Upper lobe of left lung (tissue), 6 donors: ENCODE results near the gene NRDC. TPM values are rescaled to one million over a fixed set of nuclear protein-coding genes. Genes with fewer than 3 reads are reported as not detected.

ENCODE experiments used
- ATAC-seq, 2 donors: fragments of 200-7000 bp; cut with Tn5 transposase; one replicate each; pipeline ENCODE4 v1.9.1; 2022; ENCODE audit warnings: mild to moderate bottlenecking in 2 of 2, moderate library complexity in 2 of 2; ENCODE audit not compliant: low FRiP score in 2 of 2
- DNase-seq, 2 donors: peaks; one replicate each; pipeline ENCODE4 v3.0.0-alpha.2; 2019 to 2020
- H3K27ac ChIP-seq, 4 donors: fragments of 200-600 bp; sonication (generic); one replicate each; pipeline ENCODE4 v1.5.1; 2016 to 2019
- H3K27me3 ChIP-seq, 4 donors: fragments of 200-600 bp; sonication (generic); one replicate each; pipeline ENCODE4 v1.5.1; 2017 to 2019
- H3K36me3 ChIP-seq, 4 donors: fragments of 200-600 bp; sonication (generic); one replicate each; pipeline ENCODE4 v1.5.1; 2016 to 2019
- H3K4me1 ChIP-seq, 4 donors: fragments of 200-600 bp; sonication (generic); one replicate each; pipeline ENCODE4 v1.5.1; 2018 to 2019
- H3K4me3 ChIP-seq, 4 donors: fragments of 200-600 bp; sonication (generic); one replicate each; pipeline ENCODE4 v1.5.1; 2017 to 2019; ENCODE audit warnings: mild to moderate bottlenecking in 2 of 4, moderate library complexity in 1 of 4
- H3K9me3 ChIP-seq, 4 donors: fragments of 200-600 bp; sonication (generic); one replicate each; pipeline ENCODE4 v1.5.1; 2018 to 2019
- EP300 ChIP-seq, 4 donors: sonication (generic); formaldehyde crosslinking; IDR thresholded peaks; one replicate each; pipeline ENCODE4 v1.5.1; 2017; ENCODE audit warnings: antibody characterized with exemption in 4 of 4, control low read depth in 2 of 4
- POLR2A ChIP-seq, 4 donors: fragments of 450-650 bp; IDR thresholded peaks; one replicate each; pipeline ENCODE4 v1.5.1; 2016 to 2017; ENCODE audit warnings: antibody characterized with exemption in 4 of 4, mild to moderate bottlenecking in 2 of 4
- POLR2AphosphoS5 ChIP-seq, 2 donors: sonication (generic); formaldehyde crosslinking; IDR thresholded peaks; one replicate each; pipeline ENCODE4 v1.5.1; 2017; ENCODE audit warnings: antibody characterized with exemption in 2 of 2
- WGBS, 2 donors: methylation state at CpG; one replicate each; pipeline ENCODE4 v1.1.5; 2017 to 2018; 5-methylcytosine and 5-hydroxymethylcytosine counted together
- total RNA-seq, 6 donors: library from RNA; depleted of rRNA in 4 of 6; stranded (reverse); fragments of >200 nt in 4 of 6; gene quantifications; one replicate each; pipeline versions ENCODE4 v1.1.0 to v1.2.1, GENCODE V29; 2016 to 2021
- TF ChIP-seq, protein P1 (sequence below), 6 experiments: fragments of 450-650 bp in 4 of 6; fragments of 200-600 bp in 2 of 6; sonication (generic) in 2 of 6; IDR thresholded peaks; one replicate each; pipeline ENCODE4 v1.5.1; 2016 to 2019; ENCODE audit warnings: antibody characterized with exemption in 6 of 6
- donor health status: DM: no; HTN: no; CAD: no; lungs with moderate emphysema.
- donor health status: DM: no; HTN: yes; CAD: no; lungs with severe emphysema.

Gene NRDC
- total RNA-seq, 6 donors from 2014 or later: 52.5 to 149 (median 106) TPM

DNA sequence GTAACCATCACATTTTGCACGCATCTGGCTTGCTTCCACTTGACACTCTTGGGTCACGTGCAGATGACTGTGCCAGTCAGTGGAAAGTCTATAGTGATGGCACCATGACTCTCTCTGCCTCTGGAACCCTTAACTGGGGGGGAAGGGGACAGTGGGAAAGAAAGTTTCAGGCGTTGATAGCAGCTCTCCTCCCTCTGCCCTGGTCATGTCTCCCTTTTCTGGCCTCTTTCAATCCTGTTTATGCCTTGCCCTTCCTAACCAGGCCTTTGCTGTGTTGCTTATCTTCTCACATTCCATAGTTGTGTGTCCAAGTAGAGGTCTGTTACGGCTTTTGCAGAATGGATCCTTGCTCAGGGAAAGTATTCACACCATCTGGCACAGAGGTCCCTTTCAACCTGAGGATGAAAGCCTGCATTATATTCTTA, 93.5 kb downstream of the NRDC start:
- no peak overlapping the region for H3K27ac ChIP-seq
- TF ChIP-seq POLR2A (IDR thresholded peaks at IDR 0.05) (no peak), EP300 (IDR thresholded peaks at IDR 0.05) (no peak), POLR2AphosphoS5 (IDR thresholded peaks at IDR 0.05) (no peak)
- TF ChIP-seq, protein P1, sequence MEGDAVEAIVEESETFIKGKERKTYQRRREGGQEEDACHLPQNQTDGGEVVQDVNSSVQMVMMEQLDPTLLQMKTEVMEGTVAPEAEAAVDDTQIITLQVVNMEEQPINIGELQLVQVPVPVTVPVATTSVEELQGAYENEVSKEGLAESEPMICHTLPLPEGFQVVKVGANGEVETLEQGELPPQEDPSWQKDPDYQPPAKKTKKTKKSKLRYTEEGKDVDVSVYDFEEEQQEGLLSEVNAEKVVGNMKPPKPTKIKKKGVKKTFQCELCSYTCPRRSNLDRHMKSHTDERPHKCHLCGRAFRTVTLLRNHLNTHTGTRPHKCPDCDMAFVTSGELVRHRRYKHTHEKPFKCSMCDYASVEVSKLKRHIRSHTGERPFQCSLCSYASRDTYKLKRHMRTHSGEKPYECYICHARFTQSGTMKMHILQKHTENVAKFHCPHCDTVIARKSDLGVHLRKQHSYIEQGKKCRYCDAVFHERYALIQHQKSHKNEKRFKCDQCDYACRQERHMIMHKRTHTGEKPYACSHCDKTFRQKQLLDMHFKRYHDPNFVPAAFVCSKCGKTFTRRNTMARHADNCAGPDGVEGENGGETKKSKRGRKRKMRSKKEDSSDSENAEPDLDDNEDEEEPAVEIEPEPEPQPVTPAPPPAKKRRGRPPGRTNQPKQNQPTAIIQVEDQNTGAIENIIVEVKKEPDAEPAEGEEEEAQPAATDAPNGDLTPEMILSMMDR (IDR thresholded peaks at IDR 0.05): no peak
- no peak for DNase-seq

DNA sequence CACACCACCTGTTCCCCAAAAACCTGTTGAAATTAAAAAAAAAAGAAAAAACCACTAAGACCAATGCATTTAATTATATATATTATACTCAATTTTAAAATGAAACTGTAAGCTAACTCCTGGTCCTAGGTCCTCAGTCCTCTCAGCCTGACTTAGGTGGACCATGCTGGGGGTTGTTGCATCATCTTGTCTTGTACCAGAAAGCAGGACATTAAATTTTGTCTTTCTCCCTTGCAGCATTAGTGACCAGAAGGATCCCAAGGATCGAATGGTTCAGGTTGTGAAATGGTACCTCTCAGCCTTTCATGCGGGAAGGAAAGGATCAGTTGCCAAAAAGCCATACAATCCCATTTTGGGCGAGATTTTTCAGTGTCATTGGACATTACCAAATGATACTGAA, 97.6 kb downstream of the NRDC start:
- TF ChIP-seq EP300 (IDR thresholded peaks at IDR 0.05) (no peak), POLR2A (IDR thresholded peaks at IDR 0.05) (no peak), POLR2AphosphoS5 (IDR thresholded peaks at IDR 0.05) (no peak)
- TF ChIP-seq, protein P1 (IDR thresholded peaks at IDR 0.05): no peak
- no peak overlapping the region for H3K27ac ChIP-seq
- no peaks in the 10 kb centered on the region for H3K27me3 ChIP-seq
- no peak for DNase-seq
- ATAC-seq: no peak
- peaks cover 12 to 75% (median 24%) of the 10 kb centered on the region in 4 donors for H3K36me3 ChIP-seq
- 97% methylated on average over 3 of the region's 3 CpGs for WGBS, 2 donors
- H3K9me3 ChIP-seq: no peaks in the 10 kb centered on the region
- H3K4me3 ChIP-seq: no peak overlapping the region
- H3K4me1 ChIP-seq: no peaks in the 10 kb centered on the region

More for the DNA sequence above, 93.5 kb downstream of the NRDC start:
- H3K9me3 ChIP-seq: no peaks in the 10 kb centered on the region
- H3K4me3 ChIP-seq: no peak overlapping the region
- ATAC-seq: no peak
- WGBS, 2 donors: 93 to 96% methylated on average over 4 of the region's 4 CpGs
- peaks cover 45 to 97% (median 64%) of the 10 kb centered on the region in 4 donors for H3K36me3 ChIP-seq
- H3K4me1 ChIP-seq: no peaks in the 10 kb centered on the region
- H3K27me3 ChIP-seq: no peaks in the 10 kb centered on the region

DNA sequence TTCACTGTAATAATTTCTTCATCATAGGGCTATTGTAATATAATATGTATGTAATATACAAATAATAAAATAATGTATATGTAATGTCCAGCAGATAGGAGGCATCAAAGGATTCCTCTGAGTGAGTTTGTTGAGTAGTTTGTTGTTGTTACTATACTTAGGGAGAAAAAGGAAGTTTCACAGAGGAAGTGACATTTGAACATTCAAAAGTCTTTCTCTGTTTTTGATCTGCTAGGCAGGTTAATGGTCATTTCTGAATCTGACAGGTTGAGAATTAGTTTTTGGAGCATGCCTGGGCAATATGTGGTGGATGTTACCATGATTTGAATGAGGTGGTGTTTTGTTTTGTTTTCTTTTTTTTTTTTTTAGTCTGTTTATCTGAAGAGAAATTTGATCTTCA, 102.1 kb downstream of the NRDC start:
- Histone ChIP-seq H3K4me3 (no peak overlapping the region), H3K4me1 (no peaks in the 10 kb centered on the region), H3K27ac (no peak overlapping the region), H3K27me3 (no peaks in the 10 kb centered on the region), H3K9me3 (no peaks in the 10 kb centered on the region), H3K36me3 (peaks cover 4 to 62% (median 14%) of the 10 kb centered on the region in 4 donors)
- TF ChIP-seq, protein P1 (IDR thresholded peaks at IDR 0.05): no peak
- TF ChIP-seq EP300 (IDR thresholded peaks at IDR 0.05) (no peak), POLR2AphosphoS5 (IDR thresholded peaks at IDR 0.05) (no peak), POLR2A (IDR thresholded peaks at IDR 0.05) (no peak)
- no peak for DNase-seq
- ATAC-seq: no peak

DNA sequence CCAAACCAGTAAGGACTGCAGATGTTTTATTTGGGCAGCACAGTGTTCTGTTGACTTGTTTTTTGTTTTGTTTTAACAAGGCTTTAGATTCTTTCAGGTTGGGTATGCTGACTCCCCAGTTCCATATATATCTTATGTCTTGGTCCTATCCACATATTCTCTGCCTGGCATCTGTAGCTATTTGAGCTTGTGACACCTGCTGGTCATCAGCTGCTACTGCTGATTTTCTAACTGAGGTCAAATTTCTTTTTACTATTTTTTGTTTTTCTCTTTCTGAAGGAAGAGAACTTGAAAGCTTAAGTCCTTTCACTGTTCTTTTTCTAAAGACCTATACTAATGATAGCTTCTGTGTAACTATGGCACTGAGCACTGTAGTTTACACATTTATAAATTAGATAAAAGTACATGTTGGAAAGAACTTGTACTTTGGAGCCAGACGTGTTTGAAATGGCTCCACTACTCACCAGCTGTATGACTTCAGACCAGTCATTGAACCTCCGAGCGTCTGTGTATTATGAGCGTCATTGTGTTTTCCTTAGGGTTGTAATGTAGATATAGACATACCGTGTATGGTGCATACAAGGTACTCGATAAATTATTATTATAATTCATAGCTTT, 109.4 kb downstream of the NRDC start:
- no peak for TF ChIP-seq POLR2AphosphoS5 (IDR thresholded peaks at IDR 0.05)
- TF ChIP-seq, protein P1 (IDR thresholded peaks at IDR 0.05): peak; percentile 56 to 76 (median 72)
- ATAC-seq (peak in 1 of 2 donors; percentile 85), DNase-seq (no peak)
- Histone ChIP-seq H3K4me1 (peaks cover 0 to 4% (median 0%) of the 10 kb centered on the region in 4 donors), H3K36me3 (peaks cover 0 to 60% (median 25%) of the 10 kb centered on the region in 4 donors), H3K9me3 (no peaks in the 10 kb centered on the region), H3K4me3 (no peak overlapping the region), H3K27me3 (no peaks in the 10 kb centered on the region), H3K27ac (no peak overlapping the region)
- 83 to 86% methylated on average over 6 of the region's 6 CpGs for WGBS, 2 donors

DNA sequence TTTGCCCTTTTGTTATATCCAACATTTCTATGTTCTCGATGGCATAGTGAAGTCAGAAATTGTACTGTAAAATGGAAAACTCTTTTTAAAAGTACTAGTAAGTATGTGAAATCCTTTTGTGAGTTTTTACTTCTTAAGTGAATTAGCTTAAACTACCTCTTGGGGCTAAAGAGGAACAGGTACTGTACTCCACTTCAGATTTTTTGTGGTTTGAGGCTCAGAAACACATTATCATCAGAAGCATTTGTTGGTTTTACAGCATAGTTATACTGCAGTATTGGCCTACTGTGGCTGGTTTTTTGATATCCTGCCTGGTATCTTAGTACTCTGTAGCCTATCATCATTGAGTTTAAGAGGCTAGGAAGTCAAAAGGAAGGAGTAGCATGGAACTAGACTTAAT, 117.2 kb downstream of the NRDC start:
- H3K27me3 ChIP-seq: no peaks in the 10 kb centered on the region
- ATAC-seq (no peak), DNase-seq (no peak)
- H3K4me3 ChIP-seq: no peak overlapping the region
- H3K4me1 ChIP-seq: no peaks in the 10 kb centered on the region
- TF ChIP-seq, protein P1 (IDR thresholded peaks at IDR 0.05): no peak
- no peak for TF ChIP-seq EP300 (IDR thresholded peaks at IDR 0.05)
- no peak for TF ChIP-seq POLR2AphosphoS5 (IDR thresholded peaks at IDR 0.05)
- no peak for TF ChIP-seq POLR2A (IDR thresholded peaks at IDR 0.05)
- no peak overlapping the region for H3K27ac ChIP-seq
- H3K36me3 ChIP-seq: peaks cover 0 to 31% (median 3%) of the 10 kb centered on the region in 4 donors
- 89 to 91% methylated on average over 1 of the region's 1 CpG for whole genome bisulfite sequencing, 2 donors
- H3K9me3 ChIP-seq: no peaks in the 10 kb centered on the region
